H9 (cell line): ENCODE data around the gene NRP2. TPM values are rescaled to one million over a fixed set of nuclear protein-coding genes. Genes with fewer than 3 reads are reported as not detected.

Experiments used
- DNase-seq: peaks from one replicate; pipeline ENCODE4 v3.0.0-alpha.2; 2017
- H2AFZ ChIP-seq: one replicate; pipeline ENCODE4 v1.6.1; 2013; ENCODE audit warnings: mild to moderate bottlenecking, low read length, control low read depth, moderate library complexity
- H2AK5ac ChIP-seq: 2 replicates; pipeline ENCODE4 v1.6.1; 2013; ENCODE audit warnings: low read length, control low read depth, mixed read lengths; ENCODE audit not compliant: insufficient read length
- H2BK120ac ChIP-seq: one replicate; pipeline ENCODE4 v1.6.1; 2013; ENCODE audit warnings: low read depth, mild to moderate bottlenecking, low read length, control low read depth, inconsistent platforms; ENCODE audit not compliant: poor library complexity, severe bottlenecking
- H2BK12ac ChIP-seq: 2 replicates; pipeline ENCODE4 v1.6.1; 2013; ENCODE audit warnings: low read length, control low read depth, mixed read lengths, low read depth; ENCODE audit not compliant: insufficient read length
- H2BK15ac ChIP-seq: 2 replicates; pipeline ENCODE4 v1.6.1; 2013; ENCODE audit warnings: low read depth, low read length, control low read depth
- H2BK20ac ChIP-seq: one replicate; pipeline ENCODE4 v1.6.1; 2013; ENCODE audit warnings: low read depth, mild to moderate bottlenecking, low read length, control low read depth, inconsistent platforms; ENCODE audit not compliant: poor library complexity, severe bottlenecking
- H2BK5ac ChIP-seq: 2 replicates; pipeline ENCODE4 v1.6.1; 2013; ENCODE audit warnings: low read length, control low read depth, mixed read lengths; ENCODE audit not compliant: insufficient read length
- H3K14ac ChIP-seq: 2 replicates; pipeline ENCODE4 v1.6.1; 2013; ENCODE audit warnings: low read length, control low read depth; ENCODE audit not compliant: insufficient read depth
- H3K18ac ChIP-seq: 2 replicates; pipeline ENCODE4 v1.6.1; 2013; ENCODE audit warnings: low read depth, mild to moderate bottlenecking, mixed read lengths, low read length, control low read depth; ENCODE audit not compliant: insufficient read length
- H3K23ac ChIP-seq: 2 replicates; pipeline ENCODE4 v1.6.1; 2013; ENCODE audit warnings: low read length, control low read depth, mixed read lengths, low read depth; ENCODE audit not compliant: insufficient read length
- H3K23me2 ChIP-seq: 2 replicates; pipeline ENCODE4 v1.6.1; 2013; ENCODE audit warnings: low read depth, mild to moderate bottlenecking, mixed read lengths, low read length, control low read depth; ENCODE audit not compliant: insufficient read length, poor library complexity, severe bottlenecking
- H3K27ac ChIP-seq: 2 replicates; pipeline ENCODE4 v1.5.1; 2013; ENCODE audit warnings: low read length, control low read depth, mixed read lengths, low read depth; ENCODE audit not compliant: insufficient read length
- H3K27me3 ChIP-seq: 2 replicates; pipeline ENCODE4 v1.6.1; 2013; ENCODE audit warnings: low read length, control low read depth, inconsistent platforms; ENCODE audit not compliant: insufficient read depth
- H3K4ac ChIP-seq: 2 replicates; pipeline ENCODE4 v1.6.1; 2013; ENCODE audit warnings: low read depth, mild to moderate bottlenecking, control low read depth, inconsistent platforms, low read length, moderate library complexity
- H3K4me1 ChIP-seq: 2 replicates; pipeline ENCODE4 v1.6.1; 2013; ENCODE audit warnings: low read length, control low read depth, inconsistent platforms; ENCODE audit not compliant: insufficient read depth
- H3K4me2 ChIP-seq: 2 replicates; pipeline ENCODE4 v1.6.1; 2013; ENCODE audit warnings: low read length, control low read depth, mixed read lengths; ENCODE audit not compliant: insufficient read length, insufficient read depth
- H3K56ac ChIP-seq: 2 replicates; pipeline ENCODE4 v1.6.1; 2013; ENCODE audit warnings: low read depth, mild to moderate bottlenecking, mixed read lengths, low read length, control low read depth; ENCODE audit not compliant: insufficient read length
- H3K79me1 ChIP-seq: 2 replicates; pipeline ENCODE4 v1.6.1; 2013; ENCODE audit warnings: low read depth, mild to moderate bottlenecking, moderate library complexity, low read length, control low read depth, inconsistent platforms; ENCODE audit not compliant: insufficient read depth, poor library complexity, severe bottlenecking
- H3K79me2 ChIP-seq: 2 replicates; pipeline ENCODE4 v1.6.1; 2013; ENCODE audit warnings: low read length, control low read depth, inconsistent platforms; ENCODE audit not compliant: insufficient read depth
- H3K9ac ChIP-seq: 2 replicates; pipeline ENCODE4 v1.6.1; 2013; ENCODE audit warnings: low read length, control low read depth, mixed read lengths; ENCODE audit not compliant: insufficient read length; ENCODE audit errors: extremely low read depth
- H3K9me3 ChIP-seq: one replicate; pipeline ENCODE4 v1.6.1; 2013; ENCODE audit warnings: low read depth, low read length, inconsistent platforms; ENCODE audit not compliant: control insufficient read depth
- H3T11ph ChIP-seq: one replicate; pipeline ENCODE4 v1.6.1; 2013; ENCODE audit warnings: mild to moderate bottlenecking, low read length, control low read depth, inconsistent platforms
- H4K20me1 ChIP-seq: one replicate; pipeline ENCODE4 v1.6.1; 2013; ENCODE audit not compliant: control insufficient read depth, insufficient read length, insufficient read depth
- H4K5ac ChIP-seq: 2 replicates; pipeline ENCODE4 v1.6.1; 2013; ENCODE audit warnings: low read depth, mild to moderate bottlenecking, mixed read lengths, low read length, control low read depth; ENCODE audit not compliant: insufficient read length
- H4K8ac ChIP-seq: replicated peaks from 2 replicates; pipeline ENCODE4 v1.6.1; 2013; ENCODE audit warnings: low read length, control low read depth, mixed read lengths, low read depth; ENCODE audit not compliant: insufficient read length
- H4K91ac ChIP-seq: 2 replicates; pipeline ENCODE4 v1.6.1; 2013; ENCODE audit warnings: low read depth, mild to moderate bottlenecking, moderate library complexity, mixed read lengths, low read length, control low read depth; ENCODE audit not compliant: insufficient read length
- H3K27ac Mint-ChIP-seq, 3 experiments: 2 replicates in 2 of 3; 3 replicates in 1 of 3; pipeline ENCODE4 v1.8.0; 2020 to 2021; ENCODE audit warnings: mixed read lengths in 3 of 3, mild to moderate bottlenecking in 1 of 3, moderate library complexity in 1 of 3
- H3K27me3 Mint-ChIP-seq: 2 replicates; pipeline ENCODE4 v1.8.0; 2021; ENCODE audit warnings: low read depth, mild to moderate bottlenecking, moderate library complexity, mixed read lengths
- H3K36me3 Mint-ChIP-seq, 3 experiments: 2 replicates in 2 of 3; 3 replicates in 1 of 3; pipeline ENCODE4 v1.8.0; 2020 to 2021; ENCODE audit warnings: low read depth in 3 of 3, mixed read lengths in 3 of 3; ENCODE audit not compliant: insufficient read depth in 1 of 3
- H3K4me1 Mint-ChIP-seq, 2 experiments: 2 replicates each; pipeline ENCODE4 v1.8.0; 2020; ENCODE audit warnings: mixed read lengths in 2 of 2
- H3K4me3 Mint-ChIP-seq, 2 experiments: 2 replicates in 1 of 2; 3 replicates in 1 of 2; pipeline ENCODE4 v1.8.0; 2020 to 2021; ENCODE audit warnings: mild to moderate bottlenecking in 2 of 2, mixed read lengths in 2 of 2, moderate library complexity in 1 of 2
- H3K9me3 Mint-ChIP-seq, 2 experiments: 2 replicates in 1 of 2; 3 replicates in 1 of 2; pipeline ENCODE4 v1.8.0; 2020; ENCODE audit warnings: mild to moderate bottlenecking in 2 of 2, mixed read lengths in 2 of 2, moderate library complexity in 1 of 2
- WGBS: extraction: QIAGEN DNeasy Blood & Tissue Kit; methylation state at CpG from one replicate; pipeline ENCODE4 v1.1.7; 2013; ENCODE audit warnings: missing lambda C conversion rate, low lambda C conversion rate, mixed read lengths; ENCODE audit not compliant: insufficient read length; ENCODE audit errors: extremely low coverage; 5-methylcytosine and 5-hydroxymethylcytosine counted together
- total RNA-seq: library from RNA; stranded (reverse); gene quantifications from 2 replicates; pipeline ENCODE4 v1.2.1, GENCODE V29; 2021
- TF ChIP-seq, protein P1 (sequence below): fragments of 200-600 bp; sonication (generic); conservative IDR thresholded peaks from 3 replicates; pipeline ENCODE4 v1.8.0; 2021; ENCODE audit warnings: antibody characterized with exemption, mild to moderate bottlenecking

NRP2 gene
- total RNA-seq, 1 experiment from 2014 or later: 19.7 TPM

DNA sequence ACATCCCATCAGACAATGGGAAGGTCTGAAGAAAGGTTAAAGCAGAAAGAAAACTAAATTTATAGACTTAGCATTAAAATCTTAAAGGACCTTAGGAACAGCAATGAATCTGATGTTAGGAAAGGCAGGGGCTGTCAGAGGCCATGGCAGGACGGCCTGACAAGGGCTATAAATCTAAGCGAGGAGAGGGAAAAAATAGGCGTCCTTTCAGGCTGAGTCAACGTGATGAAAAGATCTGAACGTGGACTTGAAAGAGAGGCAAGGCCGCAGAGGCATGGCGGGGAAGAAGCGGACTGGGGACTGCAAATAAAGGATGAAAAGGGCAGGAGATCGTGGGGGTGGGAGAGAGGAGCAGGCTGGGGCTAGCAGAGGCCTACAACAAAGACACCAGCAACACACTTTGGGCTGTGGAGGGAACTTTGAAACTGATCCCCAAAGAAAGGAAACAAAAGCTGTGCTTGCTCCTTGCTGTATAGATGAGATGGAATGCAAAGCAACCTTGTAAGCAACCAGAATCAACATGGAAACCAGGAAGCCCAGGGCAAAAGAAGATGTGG is 145.6 kb downstream of the NRP2 start:
- Histone ChIP-seq H4K5ac (no peak overlapping the region), H3K27ac (no peak overlapping the region), H4K91ac (no peak overlapping the region), H2BK15ac (no peak overlapping the region), H3K9ac (no peak overlapping the region), H3K79me2 (no peaks in the 10 kb centered on the region), H4K8ac (no peak overlapping the region), H3K23me2 (no peaks in the 10 kb centered on the region), H2BK5ac (no peak overlapping the region), H3K9me3 (no peaks in the 10 kb centered on the region), H3K4ac (no peak overlapping the region), H3K4me1 (no peaks in the 10 kb centered on the region; the same call in none of the 2 replicates), H3T11ph (no peak overlapping the region), H3K14ac (no peak overlapping the region), H2BK120ac (no peak overlapping the region), H4K20me1 (no peaks in the 10 kb centered on the region), H3K4me2 (no peak overlapping the region), H2BK20ac (no peak overlapping the region), H3K27me3 (no peaks in the 10 kb centered on the region), H3K79me1 (no peaks in the 10 kb centered on the region), H3K23ac (no peak overlapping the region), H3K18ac (no peak overlapping the region), H3K56ac (no peak overlapping the region), H2AK5ac (no peak overlapping the region), H2AFZ (peak overlapping the region; percentile 66), H2BK12ac (no peak overlapping the region)
- Mint-ChIP-seq H3K36me3 (peaks cover 0 to 2% (median 0%) of the 10 kb centered on the region in 3 experiments; a peak in 3 of 7 replicates), H3K4me1 (peaks cover 14 to 20% of the 10 kb centered on the region in 2 experiments), H3K27ac (peak overlapping the region in 2 of 3 experiments; percentile 28 to 37; a peak in 4 of 7 replicates), H3K27me3 (no peaks in the 10 kb centered on the region; the same call in 1 of the 2 replicates), H3K4me3 (no peak overlapping the region), H3K9me3 (peaks cover 0 to 3% of the 10 kb centered on the region in 2 experiments; a peak in 3 of 5 replicates)
- whole genome bisulfite sequencing: no CpG with 5 or more reads among the region's 9 CpGs
- TF ChIP-seq, protein P1, sequence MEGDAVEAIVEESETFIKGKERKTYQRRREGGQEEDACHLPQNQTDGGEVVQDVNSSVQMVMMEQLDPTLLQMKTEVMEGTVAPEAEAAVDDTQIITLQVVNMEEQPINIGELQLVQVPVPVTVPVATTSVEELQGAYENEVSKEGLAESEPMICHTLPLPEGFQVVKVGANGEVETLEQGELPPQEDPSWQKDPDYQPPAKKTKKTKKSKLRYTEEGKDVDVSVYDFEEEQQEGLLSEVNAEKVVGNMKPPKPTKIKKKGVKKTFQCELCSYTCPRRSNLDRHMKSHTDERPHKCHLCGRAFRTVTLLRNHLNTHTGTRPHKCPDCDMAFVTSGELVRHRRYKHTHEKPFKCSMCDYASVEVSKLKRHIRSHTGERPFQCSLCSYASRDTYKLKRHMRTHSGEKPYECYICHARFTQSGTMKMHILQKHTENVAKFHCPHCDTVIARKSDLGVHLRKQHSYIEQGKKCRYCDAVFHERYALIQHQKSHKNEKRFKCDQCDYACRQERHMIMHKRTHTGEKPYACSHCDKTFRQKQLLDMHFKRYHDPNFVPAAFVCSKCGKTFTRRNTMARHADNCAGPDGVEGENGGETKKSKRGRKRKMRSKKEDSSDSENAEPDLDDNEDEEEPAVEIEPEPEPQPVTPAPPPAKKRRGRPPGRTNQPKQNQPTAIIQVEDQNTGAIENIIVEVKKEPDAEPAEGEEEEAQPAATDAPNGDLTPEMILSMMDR: no peak
- DNase-seq: no peak
